Fibroblast of the conjunctiva (primary cell): ENCODE data around the gene PRODH2.
"Not testable (repeated sequence)": the region's sequence is repeated elsewhere in the genome, so short reads cannot be mapped to it uniquely, and the experiment has no call there.

ENCODE experiments used
- DNase-seq: peaks from one replicate; pipeline ENCODE4 v3.0.0-alpha.2; 2010; ENCODE audit warnings: low read depth

Gene PRODH2

DNA sequence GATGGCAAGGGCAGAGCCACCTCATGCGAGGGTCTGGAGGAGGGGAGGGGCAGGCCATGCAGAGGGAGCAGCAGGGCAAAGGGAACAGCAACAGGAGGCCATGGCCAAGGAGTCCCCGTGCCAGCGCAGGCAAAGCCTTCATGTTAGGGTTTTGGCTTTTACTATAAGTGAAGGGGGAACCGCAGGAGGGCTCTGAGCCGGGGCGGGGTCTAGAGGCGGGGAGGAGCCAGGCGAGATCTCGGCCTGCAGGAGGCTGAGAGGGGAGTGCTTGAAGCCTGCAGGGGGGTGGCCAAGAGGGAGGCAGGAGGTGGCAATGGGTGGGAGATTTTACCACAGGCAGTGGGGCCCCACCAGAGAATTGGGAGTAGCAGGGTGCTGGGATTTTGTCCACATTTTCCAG lies 31.0 kb downstream of the PRODH2 start:
- no peak for DNase-seq

- no peak for DNase-seq
Observed at GRCh38 chr19:35780717-35781116, 31.9 kb downstream of the PRODH2 start.

DNA sequence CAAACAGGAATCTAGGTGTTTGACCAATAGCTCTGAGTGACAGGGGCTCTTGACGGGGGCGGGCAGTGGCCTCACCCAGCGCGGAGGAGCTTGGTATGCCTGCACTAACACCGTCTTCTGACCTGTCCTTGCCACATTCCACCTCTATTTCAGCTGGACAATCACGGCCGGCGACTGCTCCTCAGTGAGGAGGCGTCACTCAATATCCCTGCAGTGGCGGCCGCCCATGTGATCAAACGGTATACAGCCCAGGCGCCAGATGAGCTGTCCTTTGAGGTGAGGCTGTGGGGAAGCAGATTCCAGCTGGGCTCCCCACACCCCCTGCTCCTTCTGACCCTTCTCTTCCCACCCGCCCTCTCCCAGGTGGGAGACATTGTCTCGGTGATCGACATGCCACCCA lies 32.6 kb downstream of the PRODH2 start:
- DNase-seq, result no peak

- DNase-seq, result no peak
Observed at GRCh38 chr19:35779033-35779432, 33.6 kb downstream of the PRODH2 start.

DNA sequence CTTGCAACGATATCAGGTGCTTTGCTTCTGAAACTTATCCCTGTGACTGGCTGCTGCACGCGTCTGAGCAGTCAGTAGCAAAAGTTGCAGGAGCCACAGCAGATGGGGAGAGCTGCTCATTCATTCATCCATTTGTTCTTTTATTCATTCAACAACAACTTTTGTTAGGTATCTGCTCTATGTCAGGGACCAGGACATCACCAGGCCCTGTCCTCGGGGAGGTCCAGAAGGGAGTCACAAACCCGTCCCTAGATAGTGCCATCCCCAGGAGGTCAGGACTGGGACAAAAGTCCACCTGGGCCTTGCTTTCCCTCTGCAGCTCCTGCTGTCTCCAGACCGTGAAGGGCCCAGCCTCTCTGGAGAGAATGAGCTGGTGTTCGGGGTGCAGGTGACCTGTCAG lies 34.7 kb downstream of the PRODH2 start:
- DNase-seq, result no peak

GRCh38 chr19:35777086-35777841 lies 35.4 kb downstream of the PRODH2 start:
- no peak for DNase-seq

DNA sequence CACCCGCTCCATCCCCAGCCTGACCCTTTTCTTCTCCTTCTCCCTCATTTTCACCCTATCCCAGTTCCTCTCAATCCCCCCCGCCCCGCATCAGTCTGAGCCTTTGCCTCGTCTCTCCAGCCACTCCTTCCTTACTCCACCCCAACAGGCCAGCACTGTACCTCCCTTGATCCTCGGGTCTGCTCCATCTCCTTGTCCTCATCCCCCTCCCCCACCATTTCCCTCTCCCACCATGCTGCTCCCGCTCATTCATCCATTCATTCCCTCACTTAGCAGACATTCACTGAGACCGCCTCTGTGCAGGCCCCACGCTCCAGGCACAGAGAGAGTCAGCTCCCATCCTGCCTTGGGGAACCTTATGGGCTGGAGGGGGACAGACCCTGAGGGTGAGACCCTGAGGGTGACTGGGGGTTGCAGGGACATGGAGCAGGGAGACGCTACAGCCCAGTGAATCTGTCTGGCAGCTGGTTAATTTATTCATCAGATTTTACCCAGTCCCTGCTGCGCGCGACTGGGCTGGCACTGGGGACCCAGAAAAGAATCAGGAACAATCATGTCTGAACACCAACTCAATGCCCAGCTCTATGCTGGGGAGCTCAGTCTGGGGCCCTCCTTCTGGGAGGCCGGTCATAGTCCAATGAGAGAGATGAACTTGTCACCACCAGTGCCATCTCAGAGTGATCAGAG lies 36.4 kb downstream of the PRODH2 start:
- no peak for DNase-seq

GRCh38 chr19:35775298-35776101 lies 37.1 kb downstream of the PRODH2 start, which contains the start of gene ARHGAP33:
ARHGAP33 (plus strand) TSS chr19:35775564; CDS start chr19:35775659, 95 bp downstream.
- DNase-seq, result peak; percentile 88

GRCh38 chr19:35775046-35775297 lies 37.7 kb downstream of the PRODH2 start:
- DNase-seq, result no peak

- no peak for DNase-seq
Observed at GRCh38 chr19:35774274-35775045, 38.2 kb downstream of the PRODH2 start.

DNA sequence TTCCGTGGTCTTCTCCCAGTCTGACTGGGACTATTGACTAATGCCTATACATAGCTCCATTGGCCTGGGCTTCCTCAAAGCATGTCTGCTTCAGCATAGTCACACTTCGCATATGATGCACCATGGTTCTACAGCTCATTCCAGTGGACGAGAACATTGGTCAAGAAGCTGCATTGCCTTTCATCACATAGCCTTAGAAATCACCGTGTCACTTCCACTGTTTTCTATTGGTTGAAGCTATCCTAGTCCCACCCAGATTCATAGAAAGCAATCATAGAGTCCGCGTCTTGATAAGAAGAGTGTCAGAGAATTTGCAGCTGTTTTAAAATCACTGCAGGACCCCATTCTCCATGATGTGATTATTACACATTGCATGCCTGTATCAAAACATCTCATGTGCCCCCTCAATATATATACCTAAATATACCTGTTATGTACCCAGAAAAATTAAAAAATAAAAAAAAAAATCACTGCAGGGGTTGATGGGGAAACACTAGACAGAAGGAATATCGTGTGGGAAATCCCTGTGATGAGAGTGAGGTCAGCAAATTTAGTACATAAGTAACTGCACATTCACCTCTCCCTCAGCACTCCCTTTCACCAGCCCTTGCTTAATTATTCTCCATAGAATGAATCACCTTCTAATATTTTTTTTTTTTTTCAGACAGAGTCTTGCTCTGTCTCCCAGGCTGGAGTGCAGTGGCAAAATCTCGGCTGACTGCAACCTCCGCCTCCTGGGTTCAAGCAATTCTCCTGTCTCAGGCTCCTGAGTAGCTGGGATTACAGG lies 39.4 kb downstream of the PRODH2 start:
- DNase-seq, result no peak

DNA sequence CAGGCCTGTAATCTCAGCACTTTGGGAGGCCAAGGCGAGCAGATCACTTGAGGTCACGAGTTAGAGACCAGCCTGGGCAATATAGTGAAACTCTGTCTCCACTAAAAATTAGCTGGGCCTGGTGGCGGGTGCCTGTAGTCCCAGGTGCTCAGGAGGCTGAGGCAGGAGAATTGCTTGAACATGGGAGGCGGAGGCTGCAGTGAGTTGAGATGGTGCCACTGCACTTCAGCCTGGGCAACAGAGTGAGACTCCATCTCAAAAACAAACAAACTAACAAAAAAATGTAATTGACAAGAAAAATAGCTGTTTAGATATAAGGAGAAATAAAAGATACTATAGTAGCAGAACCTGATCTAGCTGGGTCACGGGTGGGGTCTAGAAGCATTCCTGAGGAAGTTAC lies 40.3 kb downstream of the PRODH2 start:
- DNase-seq, result not testable (repeated sequence)

DNA sequence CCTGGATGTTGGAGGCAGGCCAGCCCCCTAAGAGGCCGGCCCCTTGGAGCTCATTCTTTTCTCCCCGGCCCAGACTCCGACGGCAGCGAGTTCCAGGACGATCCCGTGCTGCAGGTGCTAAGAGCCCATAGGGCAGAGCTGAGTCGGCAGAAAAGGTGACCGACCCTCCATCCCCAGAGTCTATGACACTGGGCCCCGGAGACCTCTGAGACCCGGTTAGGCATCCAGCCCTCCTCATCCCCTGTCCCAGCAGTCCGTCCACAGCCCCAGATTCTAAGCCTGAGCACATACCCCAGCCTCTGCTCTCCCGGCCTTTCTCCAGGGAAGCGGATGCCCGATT lies 44.6 kb downstream of the PRODH2 start:
- no peak for DNase-seq

GRCh38 chr19:35767288-35768081 lies 45.2 kb downstream of the PRODH2 start:
- DNase-seq, result no peak

DNA sequence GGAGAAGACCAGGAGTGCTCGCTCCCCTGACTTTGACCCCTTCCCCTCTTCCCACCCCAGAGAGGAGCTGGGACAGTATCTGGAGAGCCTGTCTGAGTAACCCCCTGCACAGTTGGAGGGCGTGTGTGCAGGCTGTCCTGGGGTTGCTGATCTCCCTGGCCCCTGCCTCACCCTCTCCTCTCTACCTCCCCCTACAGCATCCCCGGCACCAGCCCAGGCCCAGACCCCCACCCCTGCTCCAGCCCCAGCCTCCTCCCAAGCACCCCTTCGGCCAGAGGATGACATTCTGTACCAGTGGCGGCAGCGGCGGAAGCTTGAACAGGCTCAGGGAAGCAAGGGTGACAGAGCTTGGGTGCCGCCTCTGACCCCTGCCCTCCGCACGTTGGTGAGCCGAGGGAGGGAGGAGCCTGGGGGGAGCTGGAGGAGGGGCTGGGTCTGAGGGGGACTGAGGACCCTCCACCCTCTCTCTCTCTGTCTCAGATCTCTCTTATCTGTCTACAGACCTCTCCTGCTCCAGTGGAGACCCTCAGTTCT lies 46.0 kb downstream of the PRODH2 start:
- DNase-seq, result no peak

DNA sequence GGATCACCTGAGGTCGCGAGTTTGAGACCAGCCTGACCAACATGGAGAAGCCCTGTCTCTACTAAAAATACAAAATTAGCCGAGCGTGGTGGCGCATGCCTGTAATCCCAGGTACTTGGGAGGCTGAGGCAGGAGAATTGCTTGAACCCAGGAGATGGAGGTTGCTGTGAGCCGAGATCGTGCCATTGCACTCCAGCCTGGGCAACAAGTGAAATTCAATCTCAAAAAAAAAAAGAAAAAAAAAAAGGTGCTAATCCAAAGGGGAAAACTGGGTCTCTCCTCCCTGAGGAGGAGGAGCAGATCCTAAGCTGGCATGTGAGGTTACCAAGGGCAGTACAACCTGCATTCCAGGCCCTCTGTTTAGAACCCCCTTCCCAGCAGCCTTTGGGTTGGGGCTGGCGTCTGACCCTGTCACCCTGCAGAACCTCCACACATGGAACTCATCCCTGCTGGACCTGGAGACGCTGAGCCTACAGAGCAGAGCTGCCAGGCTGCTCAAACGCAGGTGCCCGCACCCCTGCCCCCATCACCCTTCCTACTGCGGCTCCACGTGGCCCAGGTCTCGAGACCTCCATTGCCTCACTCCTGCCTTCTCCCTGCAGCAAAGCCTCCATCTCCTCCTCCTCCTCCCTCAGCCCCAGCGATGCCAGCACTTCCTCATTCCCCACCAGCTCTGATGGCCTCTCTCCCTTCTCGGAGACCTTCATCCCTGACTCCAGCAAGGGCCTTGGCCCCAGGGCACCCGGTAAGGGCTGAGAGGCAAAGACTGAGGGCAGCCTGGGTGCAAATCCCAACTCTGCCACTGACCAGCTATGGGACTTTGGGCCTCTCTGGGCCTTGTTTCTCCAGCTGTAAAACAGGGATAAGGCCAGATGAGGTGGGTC lies 48.0 kb downstream of the PRODH2 start:
- no peak for DNase-seq

DNA sequence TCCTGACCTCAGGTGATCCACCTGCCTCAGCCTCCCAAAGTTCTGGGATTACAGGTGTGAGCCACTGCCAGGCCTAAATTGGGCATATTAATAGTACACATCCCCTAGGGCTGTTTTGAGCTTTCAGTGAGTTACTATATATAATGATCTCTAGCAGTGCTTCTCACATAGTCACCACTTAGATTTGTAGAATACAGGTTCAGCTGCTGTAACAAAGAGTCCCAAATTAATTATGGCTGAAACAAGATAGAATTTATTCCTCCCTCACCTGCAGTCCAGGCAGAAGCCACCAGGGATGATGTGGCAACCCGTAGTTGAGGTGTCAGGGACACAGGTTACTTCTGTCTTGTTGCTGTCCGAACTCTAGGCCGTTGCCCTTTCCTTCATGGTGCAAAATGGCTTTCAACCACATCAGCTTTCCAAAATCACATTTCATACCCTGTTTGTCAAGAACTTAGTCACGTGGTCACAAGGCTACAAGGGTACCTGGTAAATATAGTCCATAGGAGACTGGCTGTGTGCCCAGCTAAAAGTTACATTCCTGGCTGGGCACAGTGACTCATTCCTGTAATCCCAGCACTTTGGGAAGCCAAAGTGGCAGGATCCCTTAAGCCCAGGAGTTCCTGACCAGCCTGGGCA lies 51.8 kb downstream of the PRODH2 start:
- no peak for DNase-seq

DNA sequence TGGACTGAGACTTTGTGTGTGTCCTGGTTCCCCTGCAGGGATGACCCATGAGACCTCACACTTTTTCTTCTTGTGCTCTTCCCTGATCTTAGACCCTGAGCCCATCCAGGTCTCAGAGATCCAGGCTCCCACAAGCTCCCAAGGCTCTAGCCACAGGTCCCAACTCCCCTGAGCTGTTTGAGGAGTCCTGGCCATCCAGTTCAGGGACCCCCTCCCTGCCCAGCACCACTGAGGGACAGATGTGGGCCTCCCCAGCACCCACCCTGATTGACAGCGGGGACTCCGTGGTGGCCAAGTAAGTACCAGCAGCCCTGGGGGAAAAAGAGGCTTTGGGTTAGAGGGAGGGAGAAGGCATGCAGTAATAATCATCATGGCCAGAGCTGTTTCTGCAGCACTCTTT lies 52.9 kb downstream of the PRODH2 start:
- DNase-seq, result no peak
